HepG2 (cell line): ENCODE data around the gene MRPS25. TPM values are rescaled to one million over a fixed set of nuclear protein-coding genes. Genes with fewer than 3 reads are reported as not detected.

Experiments
- ATAC-seq: fragments of 200-7000 bp; cut with Tn5 transposase; 3 replicates; pipeline ENCODE4 v1.9.1; 2020; ENCODE audit warnings: mild to moderate bottlenecking, moderate library complexity
- BruUV-seq: library from RNA; stranded (reverse); fragments of 400-500 nt; replicated peaks from 2 replicates; lab custom pipeline; 2021; lab: Mats Ljungman, UMichigan
- CTCF ChIA-PET: fragments of 300-600 bp; formaldehyde crosslinking; extraction: SDS; loops from one replicate; lab custom pipeline; 2021; ENCODE audit warnings: low total read pairs, inconsistent platforms, low intra/inter-chr PET ratio; lab: Yijun Ruan, JAX
- POLR2A ChIA-PET: fragments of 350-600 bp; sonication (Branson Sonifier 250); formaldehyde crosslinking; loops from one replicate; lab custom pipeline; 2020; ENCODE audit warnings: antibody characterized with exemption, inconsistent platforms; lab: Yijun Ruan, JAX
- DNase-seq: peaks from one replicate; pipeline ENCODE4 v3.0.0-alpha.2; 2015; ENCODE audit warnings: low spot score
- FAIRE-seq: peaks from 3 replicates; lab custom pipeline; 2011; peaks lifted over from hg19 to GRCh38; lab: Jason Lieb, UNC
- H2AFZ ChIP-seq: one replicate; pipeline ENCODE4 v1.6.1; 2011; ENCODE audit warnings: low read length, inconsistent platforms
- H3K27ac ChIP-seq: fragments of 300-600 bp; 3 replicates; pipeline ENCODE4 v1.8.0; 2011; ENCODE audit warnings: mixed run types, mild to moderate bottlenecking, mixed read lengths, low read length, inconsistent platforms; ENCODE audit not compliant: insufficient read depth; ENCODE audit errors: extremely low read length
- H3K27me3 ChIP-seq, 2 experiments: fragments of 200-600 bp in 1 of 2; 2 replicates in 1 of 2; 3 replicates in 1 of 2; pipeline versions ENCODE4 v1.6.0 to v1.8.0; 2011; ENCODE audit warnings: low read length in 2 of 2, mild to moderate bottlenecking in 2 of 2, moderate library complexity in 2 of 2, inconsistent platforms in 1 of 2; ENCODE audit not compliant: insufficient read depth in 2 of 2, control insufficient read depth in 1 of 2
- H3K36me3 ChIP-seq, 2 experiments: fragments of 200-600 bp in 1 of 2; replicated peaks in 1 of 2; 2 replicates in 1 of 2; 3 replicates in 1 of 2; pipeline versions ENCODE4 v1.5.1 to v1.8.0; 2011; ENCODE audit warnings: low read length in 2 of 2, inconsistent platforms in 1 of 2; ENCODE audit not compliant: insufficient read depth in 2 of 2, control insufficient read depth in 1 of 2
- H3K4me1 ChIP-seq: 2 replicates; pipeline ENCODE4 v1.5.1; 2012; ENCODE audit warnings: low read length, inconsistent platforms; ENCODE audit not compliant: insufficient read depth
- H3K4me2 ChIP-seq: 2 replicates; pipeline ENCODE4 v1.6.0; 2011; ENCODE audit warnings: low read depth, low read length, inconsistent platforms
- H3K4me3 ChIP-seq, 3 experiments: fragments of 200-600 bp in 1 of 3; sonication (generic), shearing (Covaris generic) in 1 of 3; replicated peaks in 1 of 3; 2 replicates each; pipeline ENCODE4 v1.5.1; 2011 to 2016; ENCODE audit warnings: low read length in 3 of 3, inconsistent platforms in 2 of 3, low read depth in 2 of 3, mild to moderate bottlenecking in 2 of 3, control low read depth in 1 of 3, mixed read lengths in 1 of 3; ENCODE audit not compliant: insufficient read depth in 1 of 3
- H3K79me2 ChIP-seq: one replicate; pipeline ENCODE4 v1.6.1; 2011; ENCODE audit warnings: low read length, inconsistent platforms; ENCODE audit not compliant: insufficient read depth
- H3K9ac ChIP-seq: 2 replicates; pipeline ENCODE4 v1.6.0; 2011; ENCODE audit warnings: mild to moderate bottlenecking, low read depth, low read length, inconsistent platforms; ENCODE audit not compliant: insufficient read depth
- H3K9me3 ChIP-seq: 2 replicates; pipeline ENCODE4 v1.5.1; 2012; ENCODE audit warnings: mild to moderate bottlenecking, low read length
- H4K20me1 ChIP-seq: 2 replicates; pipeline ENCODE4 v1.6.0; 2011; ENCODE audit warnings: inconsistent platforms, mild to moderate bottlenecking, low read length, moderate library complexity; ENCODE audit not compliant: insufficient read depth
- MED8 ChIP-seq: sonication (generic); formaldehyde crosslinking; IDR thresholded peaks from 2 replicates; pipeline ENCODE4 v1.8.1; 2023; ENCODE audit warnings: mild to moderate bottlenecking, missing genetic modification reagents; ENCODE audit not compliant: insufficient replicate concordance
- MIXL1 ChIP-seq: IDR thresholded peaks from 2 replicates; pipeline ENCODE4 v1.6.1; 2016
- ZNF510 ChIP-seq: sonication (generic); formaldehyde crosslinking; IDR thresholded peaks from 2 replicates; pipeline ENCODE4 v1.4.0; 2020; ENCODE audit warnings: low read depth, mild to moderate bottlenecking, missing genetic modification reagents
- WGBS: methylation state at CpG from one replicate; pipeline ENCODE4 v1.1.6; 2017; ENCODE audit warnings: low lambda C conversion rate; 5-methylcytosine and 5-hydroxymethylcytosine counted together
- in situ Hi-C: cut with HindIII; loops from 2 replicates; pipeline ENCODE4 v1.10.0; 2017; ENCODE audit warnings: low pct_unique_long_range_greater_than_20kb; ENCODE audit not compliant: extremely low pct_ligation_motif_present
- intact Hi-C: fragments of 100-400 bp; cut with micrococcal nuclease; formaldehyde crosslinking; loops from one replicate; pipeline ENCODE4 v1.10.0; 2022; ENCODE audit not compliant: unreplicated experiment
- polyA plus RNA-seq, 8 experiments: library from polyadenylated mRNA; depleted of rRNA in 3 of 8; stranded (reverse) in 7 of 8; unstranded in 1 of 8; fragments of >200 nt; fragmentation: Illumina TruSeq in 4 of 8; extraction: Trizol in 4 of 8; gene quantifications; 2 replicates each; pipeline versions ENCODE4 v1.2.1 to v1.2.3, GENCODE V29; 2011 to 2016; ENCODE audit warnings: low read depth in 4 of 8, missing spikeins in 1 of 8, mixed read lengths in 1 of 8; ENCODE audit not compliant: insufficient read depth in 1 of 8
- total RNA-seq, 5 experiments: library from RNA; depleted of rRNA; stranded (reverse); fragments of >200 nt; fragmentation: Illumina TruSeq; extraction: Trizol; gene quantifications; 2 replicates each; pipeline ENCODE4 v1.2.3, GENCODE V29; 2016; ENCODE audit warnings: low read depth in 1 of 5
- TF ChIP-seq, protein P1 (sequence below): sonication (generic); formaldehyde crosslinking; IDR thresholded peaks from 2 replicates; pipeline ENCODE4 v1.5.0; 2020; ENCODE audit warnings: missing genetic modification reagents, mild to moderate bottlenecking, borderline replicate concordance
- TF ChIP-seq, protein P2 (sequence below): sonication (generic); formaldehyde crosslinking; IDR thresholded peaks from 2 replicates; pipeline ENCODE4 v1.4.0; 2020; ENCODE audit warnings: mild to moderate bottlenecking, missing genetic modification reagents
- TF ChIP-seq, protein P3 (sequence below): sonication (generic); formaldehyde crosslinking; IDR thresholded peaks from 2 replicates; pipeline ENCODE4 v1.8.1; 2023; ENCODE audit warnings: mild to moderate bottlenecking, inconsistent platforms, moderate library complexity, missing genetic modification reagents, borderline replicate concordance
- TF ChIP-seq, protein P4 (sequence below): sonication (generic); formaldehyde crosslinking; IDR thresholded peaks from 2 replicates; pipeline ENCODE4 v1.4.0; 2020; ENCODE audit warnings: missing genetic modification reagents

The MRPS25 gene
- total and polyA plus RNA-seq, 2 of the 13 experiments (the other 11 are each of a cell fraction or from before 2014, with no cell fraction given) = 60.1 to 74.3 TPM

DNA sequence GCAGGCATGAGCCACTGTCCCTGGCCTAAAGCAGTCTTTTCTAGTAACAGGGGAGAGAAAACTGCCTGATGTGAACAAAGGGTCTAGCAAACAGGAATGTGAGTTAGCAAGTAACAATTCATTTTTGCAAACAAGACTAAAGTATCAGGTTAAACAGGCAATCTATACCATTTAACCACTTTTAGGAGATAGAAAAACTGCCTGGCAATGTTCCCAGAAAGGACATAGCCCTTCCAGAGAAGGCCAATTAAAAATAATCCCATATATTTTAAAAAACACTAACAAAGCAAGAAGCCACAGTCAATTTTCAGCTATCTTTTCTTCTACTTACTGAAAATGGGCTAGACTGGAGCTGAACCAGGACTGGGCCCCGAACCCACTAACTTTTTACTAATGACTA is 27.6 kb upstream of the MRPS25 start:
- 89% methylated on average over 1 of the region's 1 CpG for WGBS
- ChIA-PET CTCF (no interaction called here), POLR2A (no interaction called here)
- Histone ChIP-seq H2AFZ (no peak overlapping the region), H3K36me3 (peaks cover 13 to 33% of the 10 kb centered on the region in 2 experiments), H3K79me2 (peaks cover 6% of the 10 kb centered on the region), H3K9ac (no peak overlapping the region), H4K20me1 (no peaks in the 10 kb centered on the region), H3K4me2 (no peak overlapping the region), H3K27ac (no peak overlapping the region), H3K27me3 (no peaks in the 10 kb centered on the region; a peak in 1 of 5 replicates), H3K9me3 (no peaks in the 10 kb centered on the region), H3K4me3 (no peak overlapping the region), H3K4me1 (peaks cover 4% of the 10 kb centered on the region)
- TF ChIP-seq, protein P1, sequence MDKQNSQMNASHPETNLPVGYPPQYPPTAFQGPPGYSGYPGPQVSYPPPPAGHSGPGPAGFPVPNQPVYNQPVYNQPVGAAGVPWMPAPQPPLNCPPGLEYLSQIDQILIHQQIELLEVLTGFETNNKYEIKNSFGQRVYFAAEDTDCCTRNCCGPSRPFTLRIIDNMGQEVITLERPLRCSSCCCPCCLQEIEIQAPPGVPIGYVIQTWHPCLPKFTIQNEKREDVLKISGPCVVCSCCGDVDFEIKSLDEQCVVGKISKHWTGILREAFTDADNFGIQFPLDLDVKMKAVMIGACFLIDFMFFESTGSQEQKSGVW = no peak
- TF ChIP-seq, protein P2, sequence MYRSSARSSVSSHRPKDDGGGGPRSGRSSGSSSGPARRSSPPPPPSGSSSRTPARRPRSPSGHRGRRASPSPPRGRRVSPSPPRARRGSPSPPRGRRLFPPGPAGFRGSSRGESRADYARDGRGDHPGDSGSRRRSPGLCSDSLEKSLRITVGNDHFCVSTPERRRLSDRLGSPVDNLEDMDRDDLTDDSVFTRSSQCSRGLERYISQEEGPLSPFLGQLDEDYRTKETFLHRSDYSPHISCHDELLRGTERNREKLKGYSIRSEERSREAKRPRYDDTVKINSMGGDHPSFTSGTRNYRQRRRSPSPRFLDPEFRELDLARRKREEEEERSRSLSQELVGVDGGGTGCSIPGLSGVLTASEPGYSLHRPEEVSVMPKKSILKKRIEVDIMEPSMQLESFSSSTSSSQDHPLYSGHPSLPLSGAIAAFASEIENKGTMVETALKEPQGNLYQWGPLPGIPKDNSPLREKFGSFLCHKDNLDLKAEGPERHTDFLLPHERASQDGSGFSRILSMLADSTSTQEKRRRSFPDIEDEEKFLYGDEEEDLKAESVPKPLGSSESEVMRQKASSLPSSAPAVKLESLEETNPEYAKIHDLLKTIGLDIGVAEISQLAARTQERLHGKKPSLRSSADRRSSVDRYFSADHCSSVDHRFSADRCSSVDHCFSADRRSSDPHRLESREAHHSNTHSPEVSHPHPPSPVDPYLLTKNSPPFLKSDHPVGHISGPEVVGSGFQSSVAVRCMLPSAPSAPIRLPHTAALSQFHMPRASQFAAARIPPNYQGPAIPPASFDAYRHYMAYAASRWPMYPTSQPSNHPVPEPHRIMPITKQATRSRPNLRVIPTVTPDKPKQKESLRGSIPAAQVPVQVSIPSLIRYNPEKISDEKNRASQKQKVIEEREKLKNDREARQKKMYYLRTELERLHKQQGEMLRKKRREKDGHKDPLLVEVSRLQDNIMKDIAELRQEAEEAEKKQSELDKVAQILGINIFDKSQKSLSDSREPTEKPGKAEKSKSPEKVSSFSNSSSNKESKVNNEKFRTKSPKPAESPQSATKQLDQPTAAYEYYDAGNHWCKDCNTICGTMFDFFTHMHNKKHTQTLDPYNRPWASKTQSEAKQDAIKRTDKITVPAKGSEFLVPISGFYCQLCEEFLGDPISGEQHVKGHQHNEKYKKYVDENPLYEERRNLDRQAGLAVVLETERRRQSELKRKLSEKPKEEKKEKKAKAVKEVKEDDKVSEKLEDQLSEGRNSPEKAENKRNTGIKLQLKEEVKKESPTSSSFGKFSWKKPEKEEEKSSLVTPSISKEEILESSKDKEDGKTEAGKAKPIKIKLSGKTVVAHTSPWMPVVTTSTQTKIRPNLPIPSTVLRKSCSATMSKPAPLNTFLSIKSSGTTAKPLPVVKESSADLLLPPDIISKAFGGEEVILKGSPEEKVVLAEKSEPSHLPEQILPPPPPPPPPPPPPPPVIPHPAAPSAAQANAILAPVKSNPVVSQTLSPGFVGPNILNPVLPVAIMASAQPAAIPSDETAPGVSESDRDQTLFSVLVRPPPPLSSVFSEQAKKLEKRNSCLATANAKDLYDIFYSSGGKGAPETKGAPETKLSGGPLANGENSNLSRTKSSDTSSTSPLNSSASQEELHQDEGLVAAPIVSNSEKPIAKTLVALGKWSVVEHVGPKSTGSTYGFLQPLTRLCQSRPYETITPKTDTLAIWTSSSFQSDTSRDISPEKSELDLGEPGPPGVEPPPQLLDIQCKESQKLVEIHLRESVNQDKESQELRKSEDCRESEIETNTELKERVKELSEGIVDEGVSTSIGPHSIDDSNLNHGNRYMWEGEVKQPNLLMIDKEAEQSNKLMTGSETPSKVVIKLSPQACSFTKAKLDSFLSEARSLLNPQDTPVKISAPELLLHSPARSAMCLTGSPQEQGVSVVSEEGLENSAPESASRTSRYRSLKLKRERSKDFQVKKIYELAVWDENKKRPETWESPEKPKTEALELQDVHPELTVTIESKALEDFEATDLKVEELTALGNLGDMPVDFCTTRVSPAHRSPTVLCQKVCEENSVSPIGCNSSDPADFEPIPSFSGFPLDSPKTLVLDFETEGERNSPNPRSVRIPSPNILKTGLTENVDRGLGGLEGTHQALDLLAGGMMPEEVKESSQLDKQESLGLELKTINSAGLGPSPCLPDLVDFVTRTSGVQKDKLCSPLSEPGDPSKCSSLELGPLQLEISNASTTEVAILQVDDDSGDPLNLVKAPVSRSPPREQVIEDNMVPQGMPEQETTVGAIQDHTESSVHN = no peak
- TF ChIP-seq, protein P3, sequence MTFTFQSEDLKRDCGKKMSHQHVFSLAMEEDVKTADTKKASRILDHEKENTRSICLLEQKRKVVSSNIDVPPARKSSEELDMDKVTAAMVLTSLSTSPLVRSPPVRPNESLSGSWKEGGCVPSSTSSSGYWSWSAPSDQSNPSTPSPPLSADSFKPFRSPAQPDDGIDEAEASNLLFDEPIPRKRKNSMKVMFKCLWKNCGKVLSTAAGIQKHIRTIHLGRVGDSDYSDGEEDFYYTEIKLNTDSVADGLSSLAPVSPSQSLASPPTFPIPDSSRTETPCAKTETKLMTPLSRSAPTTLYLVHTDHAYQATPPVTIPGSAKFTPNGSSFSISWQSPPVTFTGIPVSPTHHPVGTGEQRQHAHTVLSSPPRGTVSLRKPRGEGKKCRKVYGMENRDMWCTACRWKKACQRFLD = no peak
- TF ChIP-seq MIXL1 (CRISPR knock-in tag) = no peak
- TF ChIP-seq, protein P4, sequence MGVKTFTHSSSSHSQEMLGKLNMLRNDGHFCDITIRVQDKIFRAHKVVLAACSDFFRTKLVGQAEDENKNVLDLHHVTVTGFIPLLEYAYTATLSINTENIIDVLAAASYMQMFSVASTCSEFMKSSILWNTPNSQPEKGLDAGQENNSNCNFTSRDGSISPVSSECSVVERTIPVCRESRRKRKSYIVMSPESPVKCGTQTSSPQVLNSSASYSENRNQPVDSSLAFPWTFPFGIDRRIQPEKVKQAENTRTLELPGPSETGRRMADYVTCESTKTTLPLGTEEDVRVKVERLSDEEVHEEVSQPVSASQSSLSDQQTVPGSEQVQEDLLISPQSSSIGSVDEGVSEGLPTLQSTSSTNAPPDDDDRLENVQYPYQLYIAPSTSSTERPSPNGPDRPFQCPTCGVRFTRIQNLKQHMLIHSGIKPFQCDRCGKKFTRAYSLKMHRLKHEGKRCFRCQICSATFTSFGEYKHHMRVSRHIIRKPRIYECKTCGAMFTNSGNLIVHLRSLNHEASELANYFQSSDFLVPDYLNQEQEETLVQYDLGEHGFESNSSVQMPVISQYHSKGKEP (CRISPR knock-in tag) = no peak
- TF ChIP-seq ZNF510 (CRISPR knock-in tag) = no peak
- no peak for TF ChIP-seq MED8 (CRISPR knock-in tag)
- no TSS peak for BruUV-seq
- ATAC-seq (no peak), FAIRE-seq (no peak), DNase-seq (no peak)
- in situ Hi-C loops (no loop called here), intact Hi-C loops (no loop called here)
